Glomerular endothelial cell (primary cell): Measurements from ENCODE around the gene HHIPL1. TPM values are rescaled to one million over a fixed set of nuclear protein-coding genes. Genes with fewer than 3 reads are reported as not detected.
"Not testable (repeated sequence)": the region's sequence is repeated elsewhere in the genome, so short reads cannot be mapped to it uniquely, and the experiment has no call there.

Experiments used
- DNase-seq: peaks from one replicate; pipeline ENCODE4 v3.0.0-alpha.2; 2011; ENCODE audit warnings: low read depth, low spot score; ENCODE audit errors: extremely low read depth
- total RNA-seq: library from RNA; depleted of rRNA; stranded (reverse); fragments of >200 nt; gene quantifications from 2 replicates; pipeline ENCODE4 v1.2.3, GENCODE V29; 2015

HHIPL1 gene
- total RNA-seq, 1 donor from 2014 or later: 4.3 TPM

DNA sequence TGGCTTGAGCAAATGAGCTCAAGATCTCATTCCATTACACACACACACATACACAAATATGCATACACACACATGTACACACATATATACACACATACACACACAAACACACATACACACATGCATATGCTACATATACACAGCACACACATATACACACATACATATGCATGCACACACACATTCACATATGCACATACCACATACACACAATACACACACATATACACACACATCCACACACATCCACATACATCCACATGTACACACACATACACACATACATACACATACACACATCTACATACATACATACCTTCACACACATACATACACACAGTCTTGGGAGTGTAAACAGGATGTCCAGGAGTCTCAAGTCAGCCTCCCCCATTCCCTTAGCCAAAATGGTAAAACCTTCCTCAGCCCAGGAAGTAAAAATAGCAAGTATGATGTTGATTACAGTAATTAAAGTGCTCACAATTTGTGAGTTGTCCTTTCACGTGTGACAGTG lies 12.8 kb downstream of the HHIPL1 start:
- DNase-seq: no peak

DNA sequence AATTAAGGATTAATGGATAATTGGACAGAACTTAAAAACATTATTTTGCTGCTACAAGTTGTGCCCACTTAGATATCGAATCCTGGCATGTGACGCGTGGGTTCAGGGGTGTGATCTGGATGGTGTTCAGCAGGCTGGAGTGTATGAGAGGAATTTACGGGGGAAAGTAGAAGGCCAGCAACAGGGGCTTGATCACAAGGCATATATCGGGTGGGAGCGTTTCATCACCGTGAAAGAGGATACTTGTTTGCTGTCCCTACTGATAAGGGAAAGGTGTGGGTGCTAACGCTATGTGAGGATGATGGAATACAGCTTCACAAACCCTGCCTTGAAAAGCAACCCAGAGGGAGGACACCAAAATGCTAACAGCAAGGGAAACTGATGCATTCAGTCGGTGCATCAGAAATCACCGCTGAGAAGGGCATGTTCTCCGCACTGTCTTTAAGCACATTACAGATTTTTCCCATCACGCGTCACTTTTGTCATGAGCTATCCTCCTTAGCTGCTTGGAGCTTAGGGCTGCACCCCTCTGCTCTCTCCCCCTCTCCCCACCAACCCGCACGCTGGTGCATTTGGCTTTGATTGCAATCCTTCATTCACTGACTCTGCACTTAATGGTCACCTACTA lies 13.4 kb downstream of the HHIPL1 start:
- no peak for DNase-seq

DNA sequence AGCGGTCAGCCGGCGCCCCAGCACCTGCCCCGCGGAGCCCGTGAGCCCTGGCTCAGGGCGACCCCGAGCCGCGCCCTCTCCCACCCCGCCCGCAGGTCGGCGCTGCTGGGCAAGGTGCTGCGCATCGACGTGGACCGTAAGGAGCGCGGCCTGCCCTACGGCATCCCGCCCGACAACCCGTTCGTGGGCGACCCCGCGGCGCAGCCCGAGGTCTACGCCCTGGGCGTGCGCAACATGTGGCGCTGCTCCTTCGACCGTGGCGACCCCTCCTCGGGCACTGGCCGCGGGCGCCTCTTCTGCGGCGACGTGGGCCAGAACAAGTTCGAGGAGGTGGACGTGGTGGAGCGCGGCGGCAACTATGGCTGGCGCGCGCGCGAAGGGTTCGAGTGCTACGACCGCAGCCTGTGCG lies 14.4 kb downstream of the HHIPL1 start:
- DNase-seq: no peak

DNA sequence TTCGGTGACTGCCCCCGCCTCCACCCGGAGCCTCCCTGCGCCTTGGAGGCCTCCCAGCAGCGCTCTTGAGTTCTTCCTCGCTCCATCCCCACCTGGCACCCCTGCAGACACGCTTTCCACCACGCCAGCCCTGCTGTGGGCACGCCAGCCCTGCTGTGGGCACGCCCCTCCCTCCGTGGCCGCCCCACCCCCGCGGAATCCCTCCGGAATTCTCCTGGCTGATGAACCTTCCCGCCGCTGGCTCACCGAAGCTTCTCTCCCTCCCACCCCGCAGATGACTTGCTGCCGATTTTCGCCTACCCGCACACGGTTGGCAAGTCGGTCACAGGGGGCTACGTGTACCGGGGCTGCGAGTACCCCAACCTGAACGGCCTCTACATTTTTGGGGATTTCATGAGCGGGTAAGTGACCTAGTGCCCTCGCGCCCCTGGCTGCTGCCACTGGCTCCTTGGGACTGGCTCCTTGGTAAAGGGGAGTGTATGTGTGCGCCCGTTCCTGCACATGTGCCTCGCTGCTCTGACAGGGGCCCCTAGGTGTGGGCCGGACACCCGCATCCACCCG lies 15.2 kb downstream of the HHIPL1 start:
- DNase-seq: no peak

DNA sequence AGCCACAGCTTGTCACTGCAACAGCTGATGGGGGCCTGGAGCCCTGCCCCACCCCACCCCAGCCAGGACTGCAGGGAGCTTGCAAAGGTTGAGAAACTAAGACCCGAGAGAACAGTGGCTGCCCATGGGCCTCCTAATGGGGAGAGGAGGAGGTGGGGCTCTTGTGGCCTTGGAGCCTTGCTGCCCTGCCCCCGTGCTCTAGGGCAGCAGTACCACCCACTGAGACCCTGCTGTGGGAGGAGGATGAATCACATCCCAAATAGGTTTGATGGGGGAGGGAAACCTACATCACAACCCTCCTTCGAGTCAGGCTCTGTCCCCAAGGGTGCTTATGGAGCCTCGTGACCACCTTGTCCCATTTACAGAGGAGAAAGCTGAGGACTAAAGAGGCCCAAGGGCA lies 15.9 kb downstream of the HHIPL1 start:
- no peak for DNase-seq

DNA sequence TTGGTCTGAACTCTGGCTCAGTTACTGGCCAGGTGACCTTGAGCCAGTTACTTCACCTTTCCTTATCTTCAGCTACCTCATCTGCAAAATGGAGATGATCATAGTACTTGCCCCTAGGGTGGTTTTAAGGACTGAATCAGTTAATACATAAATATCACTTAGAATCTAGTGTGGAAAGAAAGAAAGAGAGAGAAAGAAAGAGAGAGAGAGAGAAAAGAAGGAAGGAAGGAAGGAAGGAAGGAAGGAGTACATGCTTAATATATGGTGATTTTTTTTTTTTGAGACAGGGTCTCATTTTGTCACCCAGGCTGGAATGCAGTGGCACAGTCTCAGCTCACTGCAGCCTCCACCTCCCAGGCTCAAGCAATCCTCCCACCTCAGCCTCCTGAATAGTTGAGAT lies 16.3 kb downstream of the HHIPL1 start:
- not testable (repeated sequence) for DNase-seq

DNA sequence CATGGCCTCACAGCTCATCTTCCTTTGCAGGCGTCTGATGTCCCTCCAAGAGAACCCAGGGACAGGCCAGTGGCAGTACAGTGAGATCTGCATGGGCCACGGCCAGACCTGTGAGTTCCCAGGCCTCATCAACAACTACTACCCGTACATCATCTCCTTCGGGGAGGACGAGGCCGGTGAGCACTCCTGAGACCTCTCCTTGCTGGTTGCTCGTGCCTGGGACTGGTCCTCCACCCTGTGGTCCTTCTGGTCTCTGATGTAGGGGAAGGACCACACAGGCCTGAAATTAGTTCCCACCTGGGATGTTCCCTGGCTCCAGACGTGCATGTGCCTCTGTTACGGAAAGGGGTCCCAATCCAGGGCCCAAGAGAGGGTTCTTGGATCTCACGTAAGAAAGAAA lies 17.9 kb downstream of the HHIPL1 start:
- DNase-seq: no peak

DNA sequence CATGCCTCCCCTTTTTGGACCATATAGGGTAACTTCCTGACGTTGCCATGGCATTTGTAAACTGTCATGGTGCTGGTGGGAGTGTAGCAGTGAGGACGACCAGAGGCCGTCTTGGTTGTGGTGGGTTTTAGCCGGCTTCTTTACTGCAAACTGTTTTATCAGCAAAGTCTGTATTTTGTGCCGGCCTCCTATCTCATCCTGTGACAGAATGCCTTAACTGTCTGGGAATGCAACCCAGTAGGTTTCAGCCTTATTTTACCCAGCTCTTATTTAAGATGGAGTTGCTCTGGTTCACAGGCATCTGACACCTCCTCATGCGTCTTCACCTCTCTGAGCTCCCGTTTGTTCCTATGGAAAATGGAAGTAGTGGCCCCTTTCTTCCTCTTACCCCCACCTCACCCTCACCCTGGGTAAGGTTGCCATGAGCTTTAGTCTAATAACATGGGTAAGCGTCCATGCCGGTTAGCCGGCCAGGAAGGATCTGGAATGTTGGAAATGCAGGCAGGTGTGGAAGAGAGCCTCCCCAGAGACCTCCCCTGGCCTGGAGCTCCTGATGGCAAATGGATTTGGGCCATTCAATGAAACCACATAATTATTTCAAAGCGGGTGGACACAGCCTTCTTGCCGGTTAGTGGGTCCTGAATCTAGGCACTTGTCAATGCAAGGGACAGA lies 18.6 kb downstream of the HHIPL1 start:
- no peak for DNase-seq

DNA sequence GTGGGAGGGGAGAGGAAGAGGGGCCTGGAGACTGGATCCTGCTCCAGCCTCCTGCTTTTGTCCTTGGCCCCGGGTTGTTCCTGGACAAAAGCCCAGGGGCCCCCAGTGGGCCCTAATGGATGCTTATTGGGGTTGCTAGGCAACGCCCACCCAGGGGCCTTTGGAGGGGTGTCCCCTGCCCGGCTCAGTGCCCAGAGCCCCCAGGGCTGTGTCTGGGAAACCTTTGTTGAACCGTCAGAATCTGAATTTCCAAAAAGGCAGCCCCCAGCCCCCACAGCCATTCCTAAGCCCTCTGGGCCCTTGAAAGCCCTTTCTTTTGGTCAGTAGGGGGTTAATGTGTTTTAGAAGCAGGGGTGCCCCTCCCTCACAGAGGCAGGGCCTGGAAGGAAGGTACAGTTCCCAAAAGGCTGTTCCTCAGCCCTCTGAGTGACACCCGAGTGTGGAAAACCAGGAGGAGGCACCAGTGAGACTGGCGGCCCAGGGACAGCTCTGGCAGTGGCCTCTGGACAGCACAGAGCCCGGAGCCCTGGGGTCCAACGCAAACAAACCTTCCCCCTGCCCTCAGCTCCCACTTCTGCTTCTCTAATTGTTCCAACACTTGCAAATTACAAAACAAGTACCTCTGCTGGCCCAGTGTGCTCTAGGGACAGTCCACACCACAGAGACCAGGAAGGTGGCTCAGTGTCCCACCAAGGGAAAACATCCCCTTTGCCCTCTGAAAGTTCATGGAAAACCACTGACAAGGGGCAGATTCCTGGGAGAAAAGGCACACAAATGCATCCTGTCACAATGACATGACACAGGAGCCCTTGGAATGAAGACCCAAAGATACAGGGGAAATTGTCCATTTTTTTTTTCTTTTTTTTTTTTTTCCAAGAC lies 19.4 kb downstream of the HHIPL1 start:
- no peak for DNase-seq

DNA sequence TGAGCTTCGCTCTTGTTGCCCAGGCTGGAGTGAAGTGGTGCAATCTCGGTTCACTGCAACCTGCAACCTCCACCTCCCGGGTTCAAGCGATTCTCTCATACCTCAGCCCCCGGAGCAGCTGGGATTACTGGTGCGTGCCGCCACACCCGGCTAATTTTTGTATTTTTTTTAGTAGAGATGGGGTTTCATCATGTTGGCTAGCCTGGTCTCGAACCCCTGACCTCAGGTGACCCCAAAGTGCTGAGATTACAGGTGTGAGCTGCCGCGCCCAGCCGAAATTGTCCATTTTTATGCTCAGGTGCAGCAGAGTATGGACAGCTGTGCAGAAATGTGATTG lies 20.0 kb downstream of the HHIPL1 start:
- no peak for DNase-seq

DNA sequence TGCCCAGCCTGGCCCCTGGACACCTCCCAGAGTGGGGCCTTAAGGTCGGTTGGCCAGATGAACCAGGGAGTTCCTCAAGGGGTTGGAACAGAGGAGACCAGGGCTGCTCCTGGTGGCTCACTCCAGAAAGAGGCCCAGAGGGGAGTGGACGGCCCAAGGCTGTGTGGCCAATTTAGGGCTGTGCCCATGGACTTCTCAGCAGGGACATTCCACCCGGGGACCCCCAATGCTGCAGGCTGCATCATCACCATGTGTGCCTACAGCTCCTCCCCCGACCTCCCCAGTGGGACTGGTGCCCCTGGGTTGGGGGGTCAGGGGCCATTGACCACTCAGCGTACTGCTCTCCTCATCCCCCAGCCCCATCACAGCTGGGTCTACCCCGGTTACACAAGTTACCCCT lies 21.6 kb downstream of the HHIPL1 start:
- no peak for DNase-seq

DNA sequence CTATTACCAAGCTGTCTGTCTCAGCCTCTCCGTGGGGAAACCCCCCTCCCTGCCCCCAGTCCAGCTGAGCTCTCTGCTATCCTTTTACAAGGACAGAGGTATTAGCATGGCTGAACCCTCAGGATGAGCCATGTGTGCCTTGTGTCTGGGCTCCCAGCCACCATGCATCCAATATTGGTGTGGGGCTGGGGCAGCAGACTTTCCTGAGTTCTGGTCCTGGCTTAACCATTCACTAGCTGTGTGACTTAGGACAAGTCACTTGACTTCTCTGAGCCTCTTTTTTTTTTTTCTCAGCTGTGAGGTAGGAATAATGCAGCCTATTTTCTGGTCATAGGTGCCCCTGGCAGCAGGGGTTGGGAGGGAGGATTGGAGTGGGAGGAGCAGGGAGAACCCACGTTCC lies 22.1 kb downstream of the HHIPL1 start:
- DNase-seq: no peak

DNA sequence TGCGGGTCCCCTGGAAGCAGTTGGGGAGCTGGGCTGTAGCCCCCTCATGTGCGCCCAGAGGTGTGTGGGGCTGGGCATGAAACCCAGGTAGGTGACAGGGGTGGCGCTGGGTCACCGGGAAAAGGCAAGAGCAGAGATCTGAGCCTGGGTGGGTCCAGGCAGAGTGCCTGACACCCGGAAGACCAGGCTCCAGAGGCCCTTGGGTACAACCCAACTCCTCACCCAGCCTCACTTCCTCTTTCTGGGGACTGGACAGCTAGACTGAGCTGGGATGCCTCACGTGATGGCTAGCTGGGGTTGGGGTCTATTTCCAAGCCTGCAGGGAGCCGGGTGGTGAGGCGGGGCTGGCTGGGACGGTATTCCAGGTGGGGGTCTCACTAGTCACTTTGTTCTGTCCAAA lies 22.9 kb downstream of the HHIPL1 start:
- no peak for DNase-seq

DNA sequence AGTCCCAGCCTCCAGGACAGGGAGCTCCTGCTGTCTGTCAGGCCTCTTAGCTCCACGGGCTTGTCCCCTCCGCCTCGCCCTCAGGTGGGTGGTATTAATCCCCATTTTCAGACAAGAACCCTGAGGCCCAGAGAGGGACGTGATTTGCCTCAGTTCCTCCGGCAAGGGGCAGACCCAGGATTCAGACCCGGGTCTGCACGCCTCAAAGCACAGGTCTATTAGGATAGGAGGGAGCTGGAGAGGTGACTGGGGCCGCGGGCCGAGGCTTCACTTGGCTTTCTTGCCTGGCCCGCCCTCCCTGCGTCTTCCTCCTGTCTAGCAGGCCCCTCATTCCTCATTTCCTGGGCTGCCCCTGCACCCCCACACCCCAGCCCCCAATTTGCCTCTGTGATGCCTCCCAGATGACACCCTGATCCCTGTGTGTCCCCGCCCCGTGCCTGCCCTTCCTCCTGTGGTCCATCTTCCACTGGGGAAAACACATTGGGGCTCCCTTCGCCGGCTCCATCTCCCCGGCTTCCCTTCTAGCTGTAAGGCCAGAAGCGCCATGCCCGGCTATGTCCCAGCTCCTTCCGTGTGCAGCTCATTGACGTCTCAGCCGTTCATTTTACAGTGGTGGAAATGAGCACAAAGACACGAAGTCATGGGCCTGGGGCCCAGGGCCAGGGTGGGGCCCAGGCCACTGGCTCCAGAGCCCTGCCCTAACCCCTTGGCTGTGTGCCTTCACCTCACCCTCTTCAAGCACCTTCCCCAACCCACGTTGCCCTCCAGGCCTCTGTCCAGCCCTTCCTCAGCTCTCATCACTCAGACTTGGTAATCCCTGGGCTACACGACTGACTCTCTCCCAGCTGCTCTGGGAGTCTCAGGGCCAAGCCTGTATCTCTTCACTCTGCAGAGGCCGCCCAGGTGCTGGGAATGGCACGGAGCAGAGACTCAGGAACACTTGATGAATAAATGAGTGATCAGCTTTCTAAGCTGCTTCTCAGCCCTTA lies 23.7 kb downstream of the HHIPL1 start:
- no peak for DNase-seq

DNA sequence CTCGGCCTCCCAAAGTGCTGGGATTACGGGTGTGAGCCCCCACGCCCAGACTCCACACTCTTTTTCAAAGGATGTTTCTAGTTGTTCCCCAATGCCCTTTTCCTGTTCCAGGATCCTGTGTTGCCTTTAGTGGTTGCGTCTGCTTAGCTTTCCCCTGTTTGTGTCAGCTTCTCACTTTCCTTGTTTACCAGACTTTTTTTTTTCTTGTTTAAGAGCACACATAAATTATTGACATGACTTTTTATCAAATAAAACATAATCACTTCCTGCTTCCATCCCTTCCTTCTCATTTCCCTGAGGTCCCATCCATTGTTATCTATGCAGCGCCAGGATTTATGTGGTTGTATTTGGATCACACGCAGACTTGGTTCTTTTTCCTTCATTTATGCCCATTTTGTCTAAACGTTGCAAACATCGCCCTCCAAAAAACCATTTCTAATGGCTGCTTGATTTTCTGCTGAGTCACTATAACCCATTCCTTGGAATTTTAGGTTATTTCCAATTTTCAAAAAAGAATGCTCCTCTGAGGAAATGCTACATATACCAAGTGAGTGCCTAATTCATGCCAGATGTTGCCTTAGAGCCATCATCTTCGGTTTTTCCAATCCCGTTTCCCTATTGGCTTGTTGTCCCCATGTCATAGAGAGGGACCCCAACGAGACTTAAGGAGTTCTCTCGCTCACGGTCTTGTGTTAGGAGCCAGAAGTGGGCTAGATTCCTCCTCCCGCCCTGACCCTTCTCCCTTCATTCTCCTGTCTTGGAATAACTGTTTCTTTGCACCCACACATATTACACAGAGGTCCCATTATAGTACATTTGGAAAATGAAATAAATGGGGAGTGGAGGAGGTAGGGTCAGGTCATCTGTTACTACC lies 25.7 kb downstream of the HHIPL1 start:
- DNase-seq: no peak

DNA sequence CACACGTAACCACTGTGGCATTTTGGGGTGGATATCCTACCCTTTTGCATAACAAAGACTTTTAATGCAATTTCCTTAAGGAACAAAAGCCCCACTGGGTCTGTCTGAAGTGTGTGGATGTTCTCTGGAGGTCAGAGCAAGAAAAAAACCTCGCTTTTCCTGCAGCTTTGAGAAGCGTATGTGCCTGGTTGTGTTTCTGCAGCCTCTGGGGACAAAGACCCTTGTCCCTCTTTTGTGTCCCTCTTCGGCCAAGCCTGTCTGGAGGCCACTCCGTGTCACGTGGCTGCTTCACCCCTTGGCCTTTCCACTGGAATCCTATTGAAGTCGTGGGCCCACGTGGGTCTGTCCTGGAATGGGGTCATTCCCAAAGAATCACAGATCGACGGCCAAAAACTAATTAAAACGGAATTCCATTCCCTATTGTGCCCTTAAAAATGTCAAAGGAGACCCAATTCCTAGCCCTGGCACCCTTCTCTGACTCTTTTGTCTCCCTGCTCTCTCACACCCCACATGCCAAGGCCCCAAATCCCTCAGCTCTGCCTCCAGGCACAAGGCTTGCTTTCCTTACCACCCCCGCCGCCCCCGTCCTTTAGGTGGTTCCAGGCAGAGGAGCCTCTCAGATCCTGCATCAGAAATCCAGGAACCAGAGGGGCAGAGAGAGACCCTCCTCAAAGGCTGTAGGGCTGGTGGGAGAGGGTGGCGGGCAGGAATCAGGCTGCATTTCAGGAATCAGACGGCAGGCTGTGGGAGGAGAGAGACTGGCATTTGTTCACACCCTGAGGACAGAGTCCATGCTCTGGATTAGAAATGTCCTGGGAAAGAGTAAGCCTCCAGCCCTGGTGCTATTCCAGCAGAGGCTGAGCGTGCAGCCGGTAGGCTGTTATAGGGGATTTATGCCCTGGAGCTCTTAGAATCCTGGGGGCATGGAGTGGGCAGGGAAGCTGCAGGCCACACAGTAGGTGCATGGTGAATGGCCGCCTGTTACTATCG lies 26.6 kb downstream of the HHIPL1 start:
- no peak for DNase-seq

DNA sequence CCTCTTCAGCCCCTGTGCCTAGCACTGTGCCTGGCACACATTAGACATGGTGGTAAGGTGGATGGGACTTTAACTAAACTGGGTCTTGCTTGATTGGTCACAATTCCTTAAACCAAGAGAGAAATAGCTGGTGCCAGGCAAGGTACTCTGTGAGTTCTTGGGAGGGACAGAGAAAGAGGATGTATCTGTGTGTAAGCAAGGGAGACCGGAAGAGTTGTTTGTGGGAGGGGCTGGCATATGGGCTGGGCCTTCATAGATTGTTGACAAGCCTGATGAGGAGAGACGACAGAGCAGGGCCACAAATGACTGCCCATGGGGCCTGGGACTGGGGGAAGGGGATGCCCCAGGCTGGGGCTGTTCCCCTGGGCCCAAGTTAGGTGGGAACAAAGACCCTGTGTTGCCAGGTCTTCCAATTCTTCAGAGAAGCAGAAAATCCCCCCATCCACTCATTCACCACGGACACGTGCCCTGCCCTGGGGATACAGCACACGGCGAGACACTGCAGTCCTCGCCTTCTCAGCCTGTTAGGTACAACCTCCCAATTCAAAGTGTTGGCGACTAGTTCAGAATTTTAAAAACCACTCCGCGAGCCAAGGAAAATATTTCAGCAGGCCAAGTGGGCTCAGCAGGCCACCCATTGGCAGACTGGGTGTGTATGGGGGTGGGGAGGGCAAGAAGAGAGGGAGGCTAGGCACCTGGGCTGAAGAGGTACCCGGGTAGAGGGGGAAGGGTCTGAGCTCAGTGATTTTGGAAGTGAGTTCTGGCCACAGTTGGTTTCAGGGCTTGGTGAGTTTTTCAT lies 27.8 kb downstream of the HHIPL1 start:
- no peak for DNase-seq
